GM21360 (cell line): ENCODE results near the gene PCDHB12.
"Not testable (repeated sequence)": the region's sequence is repeated elsewhere in the genome, so short reads cannot be mapped to it uniquely, and the experiment has no call there.

Source experiments
- ATAC-seq: cut with Tn5 transposase; IDR thresholded peaks from one replicate; pipeline ENCODE4 v1.9.1; 2021; ENCODE audit warnings: mild to moderate bottlenecking, moderate library complexity; ENCODE audit not compliant: unreplicated experiment

Gene PCDHB12

GRCh38 chr5:141208478-141208877, at the start of gene PCDHB12:
PCDHB12 (plus strand) TSS chr5:141208719; CDS start chr5:141208908, 189 bp downstream.
- no peak for ATAC-seq

GRCh38 chr5:141172381-141173204, 35.9 kb upstream of the PCDHB12 start, which contains the start of gene PCDHB7:
PCDHB7 (plus strand) TSS chr5:141172644; CDS start chr5:141172836, 192 bp downstream.
- ATAC-seq, result no peak

GRCh38 chr5:141174291-141175104, 34.0 kb upstream of the PCDHB12 start:
- not testable (repeated sequence) for ATAC-seq

DNA sequence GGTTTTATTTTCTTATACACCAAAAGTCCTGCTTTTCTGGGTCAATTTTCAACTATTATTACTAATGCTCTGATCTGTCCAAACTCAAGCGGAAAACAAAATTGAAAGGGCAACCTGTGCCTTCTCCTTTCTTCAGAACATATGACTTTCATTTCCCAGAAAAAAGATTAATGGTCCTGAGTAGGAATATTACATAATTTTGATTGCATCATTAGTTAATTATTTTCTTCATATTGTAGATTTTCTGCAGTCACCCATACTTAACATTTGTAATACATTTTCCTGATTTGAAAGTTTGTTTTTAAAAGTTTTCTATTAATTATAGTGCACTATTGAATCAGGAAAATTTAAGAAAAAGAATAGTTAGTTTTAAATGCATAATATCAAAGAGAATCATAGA, 32.6 kb upstream of the PCDHB12 start:
- no peak for ATAC-seq

- ATAC-seq, result not testable (repeated sequence)
These were observed 30.8 kb upstream of the PCDHB12 start, which contains the start of gene PCDHB8 for GRCh38 chr5:141177577-141178191. PCDHB8 (plus strand) TSS chr5:141177790; CDS start chr5:141178035, 245 bp downstream.

DNA sequence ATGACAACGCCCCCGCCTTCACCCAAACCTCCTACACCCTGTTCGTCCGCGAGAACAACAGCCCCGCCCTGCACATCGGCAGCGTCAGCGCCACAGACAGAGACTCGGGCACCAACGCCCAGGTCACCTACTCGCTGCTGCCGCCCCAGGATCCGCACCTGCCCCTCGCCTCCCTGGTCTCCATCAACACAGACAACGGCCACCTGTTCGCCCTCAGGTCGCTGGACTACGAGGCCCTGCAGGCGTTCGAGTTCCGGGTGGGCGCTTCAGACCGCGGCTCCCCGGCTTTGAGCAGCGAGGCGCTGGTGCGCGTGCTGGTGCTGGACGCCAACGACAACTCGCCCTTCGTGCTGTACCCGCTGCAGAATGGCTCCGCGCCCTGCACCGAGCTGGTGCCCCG, 29.1 kb upstream of the PCDHB12 start:
- not testable (repeated sequence) for ATAC-seq

DNA sequence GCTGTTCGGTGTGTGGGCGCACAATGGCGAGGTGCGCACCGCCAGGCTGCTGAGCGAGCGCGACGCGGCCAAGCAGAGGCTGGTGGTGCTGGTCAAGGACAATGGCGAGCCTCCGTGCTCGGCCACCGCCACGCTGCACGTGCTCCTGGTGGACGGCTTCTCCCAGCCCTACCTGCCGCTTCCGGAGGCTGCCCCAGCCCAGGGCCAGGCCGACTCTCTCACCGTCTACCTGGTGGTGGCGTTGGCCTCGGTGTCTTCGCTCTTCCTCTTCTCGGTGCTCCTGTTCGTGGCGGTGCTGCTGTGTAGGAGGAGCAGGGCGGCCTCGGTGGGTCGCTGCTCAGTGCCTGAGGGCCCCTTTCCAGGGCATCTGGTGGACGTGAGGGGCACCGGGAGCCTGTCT, 28.6 kb upstream of the PCDHB12 start:
- not testable (repeated sequence) for ATAC-seq

GRCh38 chr5:141180313-141180712, 28.2 kb upstream of the PCDHB12 start:
- ATAC-seq, result no peak

DNA sequence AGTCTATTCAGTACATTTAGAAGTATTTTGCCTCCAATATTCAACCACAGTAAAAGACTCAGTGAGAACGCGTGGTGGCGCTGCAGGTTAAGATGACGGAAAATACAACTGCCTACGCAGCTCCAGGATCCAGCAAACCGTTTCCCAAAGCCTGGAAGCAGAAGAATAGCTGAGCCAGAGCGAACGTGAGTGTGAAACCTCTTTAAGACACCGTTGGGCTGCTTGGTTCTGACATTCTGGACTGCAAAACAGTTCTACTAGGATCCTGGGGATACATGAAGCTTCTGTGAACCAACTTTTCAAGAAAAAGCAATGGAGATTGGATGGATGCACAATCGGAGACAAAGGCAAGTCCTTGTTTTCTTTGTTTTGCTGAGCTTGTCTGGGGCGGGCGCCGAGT, 26.3 kb upstream of the PCDHB12 start, which contains the start of gene PCDHB16:
TSS of gene PCDHB16 (plus strand) at position 140 of the 400 bp plus-strand sequence. CDS start at position 313, 173 bp downstream.
- no peak for ATAC-seq

GRCh38 chr5:141184117-141184855, 24.2 kb upstream of the PCDHB12 start:
- not testable (repeated sequence) for ATAC-seq

DNA sequence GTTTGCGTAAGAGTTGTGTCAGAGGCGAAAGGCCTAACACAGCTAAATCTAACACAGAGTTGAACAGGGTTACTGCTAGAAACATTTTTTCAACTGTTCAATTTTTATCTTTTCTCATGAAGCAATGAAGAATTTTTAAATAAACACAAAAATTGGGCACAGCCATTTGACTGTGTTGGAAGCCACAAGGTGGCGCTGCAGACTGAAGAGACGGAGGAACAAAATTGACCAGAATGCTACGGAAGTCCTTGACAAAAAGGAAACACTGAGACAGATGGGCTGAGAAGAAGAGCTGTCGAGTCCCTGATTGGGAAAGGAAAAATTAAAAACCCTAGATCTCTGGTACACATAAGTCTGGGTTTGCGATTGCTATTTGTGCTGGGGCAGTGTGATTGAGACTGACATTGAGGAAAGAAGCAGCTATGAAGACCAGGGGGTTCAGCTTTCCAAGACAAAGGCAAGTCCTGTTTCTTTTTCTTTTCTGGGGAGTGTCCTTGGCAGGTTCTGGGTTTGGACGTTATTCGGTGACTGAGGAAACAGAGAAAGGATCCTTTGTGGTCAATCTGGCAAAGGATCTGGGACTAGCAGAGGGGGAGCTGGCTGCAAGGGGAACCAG, 21.5 kb upstream of the PCDHB12 start, which contains the start of gene PCDHB9:
TSS of gene PCDHB9 (plus strand) at position 265 of the 616 bp plus-strand sequence. CDS start at position 423, 158 bp downstream.
- ATAC-seq, result no peak

DNA sequence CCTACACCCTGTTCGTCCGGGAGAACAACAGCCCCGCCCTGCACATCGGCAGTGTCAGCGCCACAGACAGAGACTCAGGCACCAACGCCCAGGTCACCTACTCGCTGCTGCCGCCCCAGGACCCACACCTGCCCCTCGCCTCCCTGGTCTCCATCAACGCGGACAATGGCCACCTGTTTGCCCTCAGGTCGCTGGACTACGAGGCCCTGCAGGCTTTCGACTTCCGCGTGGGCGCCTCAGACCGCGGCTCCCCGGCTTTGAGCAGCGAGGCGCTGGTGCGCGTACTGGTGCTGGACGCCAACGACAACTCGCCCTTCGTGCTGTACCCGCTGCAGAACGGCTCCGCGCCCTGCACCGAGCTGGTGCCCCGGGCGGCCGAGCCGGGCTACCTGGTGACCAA, 19.8 kb upstream of the PCDHB12 start:
- ATAC-seq, result not testable (repeated sequence)

GRCh38 chr5:141189131-141189530, 19.4 kb upstream of the PCDHB12 start:
- not testable (repeated sequence) for ATAC-seq

DNA sequence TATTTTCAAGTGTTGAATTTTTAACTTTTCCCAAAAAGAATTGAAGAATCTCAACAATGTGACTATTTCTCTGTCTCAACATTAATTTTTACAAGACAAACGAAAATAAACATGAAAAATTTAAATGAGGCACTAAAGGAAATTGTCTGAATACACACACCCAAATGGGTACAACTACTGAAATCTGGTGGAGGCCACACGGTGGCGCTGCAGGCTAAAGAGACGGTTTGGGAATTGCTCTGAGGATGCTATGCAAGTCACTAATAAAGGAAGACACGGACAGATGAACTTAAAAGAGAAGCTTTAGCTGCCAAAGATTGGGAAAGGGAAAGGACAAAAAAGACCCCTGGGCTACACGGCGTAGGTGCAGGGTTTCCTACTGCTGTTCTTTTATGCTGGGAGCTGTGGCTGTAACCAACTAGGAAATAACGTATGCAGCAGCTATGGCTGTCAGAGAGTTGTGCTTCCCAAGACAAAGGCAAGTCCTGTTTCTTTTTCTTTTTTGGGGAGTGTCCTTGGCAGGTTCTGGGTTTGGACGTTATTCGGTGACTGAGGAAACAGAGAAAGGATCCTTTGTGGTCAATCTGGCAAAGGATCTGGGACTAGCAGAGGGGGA, 16.3 kb upstream of the PCDHB12 start, which contains the start of gene PCDHB10:
TSS of gene PCDHB10 (plus strand) at position 244 of the 616 bp plus-strand sequence. CDS start at position 444, 200 bp downstream.
- no peak for ATAC-seq

DNA sequence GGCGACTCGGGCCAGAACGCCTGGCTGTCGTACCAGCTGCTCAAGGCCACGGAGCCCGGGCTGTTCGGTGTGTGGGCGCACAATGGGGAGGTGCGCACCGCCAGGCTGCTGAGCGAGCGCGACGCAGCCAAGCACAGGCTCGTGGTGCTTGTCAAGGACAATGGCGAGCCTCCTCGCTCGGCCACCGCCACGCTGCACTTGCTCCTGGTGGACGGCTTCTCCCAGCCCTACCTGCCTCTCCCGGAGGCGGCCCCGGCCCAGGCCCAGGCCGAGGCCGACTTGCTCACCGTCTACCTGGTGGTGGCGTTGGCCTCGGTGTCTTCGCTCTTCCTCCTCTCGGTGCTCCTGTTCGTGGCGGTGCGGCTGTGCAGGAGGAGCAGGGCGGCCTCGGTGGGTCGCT, 14.2 kb upstream of the PCDHB12 start:
- not testable (repeated sequence) for ATAC-seq

DNA sequence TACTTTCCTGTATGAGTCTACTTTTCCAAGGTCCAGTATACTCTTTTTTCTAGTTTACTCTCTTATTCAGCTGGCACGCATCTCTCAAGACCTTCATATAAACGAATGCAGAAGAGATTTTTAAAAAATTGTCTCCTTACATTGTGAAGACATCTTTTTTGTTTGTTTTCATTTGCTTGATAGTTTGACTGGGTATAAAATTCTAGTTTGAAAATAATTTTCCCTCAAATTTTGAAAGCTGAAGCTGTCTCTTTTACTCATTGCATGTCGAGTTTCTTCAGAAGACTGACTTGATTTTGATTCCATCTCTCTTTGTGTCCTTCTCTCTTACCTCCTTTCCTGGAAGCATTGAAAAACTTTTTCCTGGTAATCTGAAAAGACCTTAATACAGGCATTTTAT, 12.2 kb upstream of the PCDHB12 start:
- no peak for ATAC-seq

DNA sequence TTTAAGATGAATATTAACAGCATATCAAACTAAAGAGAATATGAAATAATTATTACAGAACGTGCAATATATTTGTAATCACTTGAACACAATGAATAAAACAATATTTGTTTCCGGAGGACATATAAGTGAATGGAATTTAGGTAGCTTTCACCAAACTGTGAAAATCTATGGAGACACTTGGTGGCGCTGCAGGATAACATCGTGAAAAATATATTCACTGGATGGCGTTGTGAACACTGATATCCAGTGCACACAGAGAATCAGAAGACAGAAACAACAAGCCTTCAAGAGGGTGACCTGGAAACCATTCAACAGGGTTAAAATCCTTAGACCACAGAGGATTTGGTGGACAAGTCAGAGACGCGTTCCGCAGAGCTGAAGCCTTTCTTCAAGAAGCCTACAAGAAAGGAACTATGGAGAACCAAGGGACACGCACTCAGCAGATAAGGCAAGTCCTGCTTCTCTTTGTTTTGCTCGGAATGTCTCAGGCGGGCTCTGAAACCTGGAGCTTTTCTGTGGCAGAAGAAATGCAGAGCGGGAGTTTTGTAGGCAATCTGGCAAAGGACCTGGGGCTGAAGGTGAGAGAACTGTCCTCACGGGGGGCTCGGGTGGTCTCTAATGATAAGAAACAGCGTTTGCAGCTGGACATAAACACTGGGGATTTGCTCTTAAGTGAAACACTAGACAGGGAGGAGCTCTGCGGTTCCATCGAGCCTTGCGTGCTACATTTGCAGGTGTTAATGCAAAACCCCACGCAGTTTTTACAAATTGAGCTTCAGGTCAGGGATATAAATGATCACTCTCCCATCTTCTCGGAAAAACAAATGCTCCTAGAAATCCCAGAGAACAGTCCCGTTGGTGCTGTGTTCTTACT, 8.9 kb upstream of the PCDHB12 start, which contains the start of gene PCDHB11:
TSS of gene PCDHB11 (plus strand) at position 269 of the 877 bp plus-strand sequence. CDS start at position 417, 148 bp downstream.
- no peak for ATAC-seq

DNA sequence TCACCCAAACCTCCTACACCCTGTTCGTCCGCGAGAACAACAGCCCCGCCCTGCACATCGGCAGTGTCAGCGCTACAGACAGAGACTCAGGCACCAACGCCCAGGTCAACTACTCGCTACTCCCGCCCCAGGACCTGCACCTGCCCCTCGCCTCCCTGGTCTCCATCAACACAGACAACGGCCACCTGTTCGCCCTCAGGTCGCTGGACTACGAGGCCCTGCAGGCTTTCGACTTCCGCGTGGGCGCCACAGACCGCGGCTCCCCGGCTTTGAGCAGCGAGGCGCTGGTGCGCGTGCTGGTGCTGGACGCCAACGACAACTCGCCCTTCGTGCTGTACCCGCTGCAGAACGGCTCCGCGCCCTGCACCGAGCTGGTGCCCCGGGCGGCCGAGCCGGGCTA, 7.4 kb upstream of the PCDHB12 start:
- not testable (repeated sequence) for ATAC-seq
